HG03139 (cell line): Measurements from ENCODE around the gene DYNLRB1.
"Not testable (repeated sequence)": the region's sequence is repeated elsewhere in the genome, so short reads cannot be mapped to it uniquely, and the experiment has no call there.

ENCODE experiments used
- ATAC-seq: cut with Tn5 transposase; IDR thresholded peaks from one replicate; pipeline ENCODE4 v1.9.1; 2021; ENCODE audit not compliant: unreplicated experiment

DYNLRB1 gene

GRCh38 chr20:34516247-34517113 is at the start of gene DYNLRB1:
Gene DYNLRB1, plus strand, starts transcription at chr20:34516422. Its CDS starts 37 bp downstream, at chr20:34516459.
- peak; percentile 50 for ATAC-seq

- no peak for ATAC-seq
These were observed 47.3 kb upstream of the DYNLRB1 start for GRCh38 chr20:34468951-34469350.

GRCh38 chr20:34472246-34472925 is 43.8 kb upstream of the DYNLRB1 start:
- ATAC-seq = no peak

- ATAC-seq = no peak
These were observed 42.8 kb upstream of the DYNLRB1 start for GRCh38 chr20:34473262-34473883.

GRCh38 chr20:34475979-34476736 is 40.1 kb upstream of the DYNLRB1 start:
- no peak for ATAC-seq

- ATAC-seq = no peak
These were observed 36.6 kb upstream of the DYNLRB1 start for GRCh38 chr20:34479627-34480026.

GRCh38 chr20:34482154-34482553 is 34.1 kb upstream of the DYNLRB1 start:
- not testable (repeated sequence) for ATAC-seq

- not testable (repeated sequence) for ATAC-seq
These were observed 32.5 kb upstream of the DYNLRB1 start for GRCh38 chr20:34483585-34484220.

- no peak for ATAC-seq
These were observed 31.1 kb upstream of the DYNLRB1 start for GRCh38 chr20:34485068-34485634.

- ATAC-seq = no peak
These were observed 24.8 kb upstream of the DYNLRB1 start for GRCh38 chr20:34491226-34491931.

GRCh38 chr20:34491932-34492509 is 24.2 kb upstream of the DYNLRB1 start:
- no peak for ATAC-seq

- ATAC-seq = no peak
These were observed 22.6 kb upstream of the DYNLRB1 start for GRCh38 chr20:34493646-34494045.

GRCh38 chr20:34495307-34495706 is 20.9 kb upstream of the DYNLRB1 start:
- ATAC-seq = no peak

- ATAC-seq = no peak
These were observed 20.3 kb upstream of the DYNLRB1 start for GRCh38 chr20:34495916-34496315.

- ATAC-seq = not testable (repeated sequence)
These were observed 18.6 kb upstream of the DYNLRB1 start for GRCh38 chr20:34497596-34497995.

GRCh38 chr20:34500823-34501222 is 15.4 kb upstream of the DYNLRB1 start:
- no peak for ATAC-seq

GRCh38 chr20:34506480-34506879 is 9.7 kb upstream of the DYNLRB1 start:
- no peak for ATAC-seq

- ATAC-seq = no peak
These were observed 8.4 kb upstream of the DYNLRB1 start for GRCh38 chr20:34507702-34508413.

GRCh38 chr20:34510575-34510974 is 5.6 kb upstream of the DYNLRB1 start:
- no peak for ATAC-seq
